ENCODE measurements around the gene IQSEC3. TPM values are rescaled to one million over a fixed set of nuclear protein-coding genes. Genes with fewer than 3 reads are reported as not detected.

The IQSEC3 gene
- total and polyA plus RNA-seq, 2 of the 13 experiments (the other 11 are each of a cell fraction or from before 2014, with no cell fraction given): not detected

DNA sequence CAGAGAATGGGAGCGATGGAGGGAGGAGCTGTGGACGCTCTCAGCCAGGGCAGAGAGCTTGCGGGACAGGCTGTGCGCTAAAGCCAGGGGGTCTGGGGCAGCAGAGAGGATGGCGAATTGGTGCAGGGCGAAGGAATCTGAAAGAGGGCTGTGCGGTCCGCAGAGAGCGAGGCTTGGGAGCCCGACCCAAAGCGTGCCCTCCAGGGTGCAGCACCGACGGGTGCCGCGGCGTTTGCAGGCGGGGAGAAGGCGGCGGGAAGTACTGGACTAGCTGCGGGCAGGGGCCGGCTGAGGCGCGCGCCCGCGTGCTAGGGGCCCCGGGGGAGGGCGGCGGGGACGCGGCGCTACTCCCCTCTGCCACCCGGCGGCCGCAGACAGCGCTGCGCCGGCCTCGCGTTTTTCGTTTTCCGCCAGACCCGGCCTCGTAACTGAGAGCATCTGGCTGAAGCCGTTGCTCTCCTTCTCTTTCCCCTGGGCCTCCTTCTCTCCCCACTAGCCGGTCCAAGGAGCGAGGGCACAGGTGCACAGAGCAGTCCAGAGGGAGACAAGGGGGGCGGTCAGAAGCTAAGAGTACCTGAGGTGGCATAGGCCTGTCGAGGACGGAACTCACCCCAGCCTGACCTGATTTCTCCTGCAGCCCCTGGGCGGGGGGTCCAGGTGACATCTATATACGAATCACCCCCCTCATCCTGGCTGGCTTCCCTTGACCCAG is 122.5 kb downstream of the IQSEC3 start (continued):
- TF ChIP-seq TOPORS (CRISPR knock-in tag; IDR thresholded peaks at IDR 0.05): 0 out of 2 replicates have a peak, but pooled peaks have one; percentile 31
- TF ChIP-seq TFDP1 (CRISPR knock-in tag; IDR thresholded peaks at IDR 0.05; ENCODE audit: borderline replicate concordance): no peak
- 0 out of 2 replicates have a peak, but pooled peaks have one; percentile 48 for TF ChIP-seq FOXC1 (CRISPR knock-in tag; IDR thresholded peaks at IDR 0.05; ENCODE audit: borderline replicate concordance)
- TF ChIP-seq, protein P1, sequence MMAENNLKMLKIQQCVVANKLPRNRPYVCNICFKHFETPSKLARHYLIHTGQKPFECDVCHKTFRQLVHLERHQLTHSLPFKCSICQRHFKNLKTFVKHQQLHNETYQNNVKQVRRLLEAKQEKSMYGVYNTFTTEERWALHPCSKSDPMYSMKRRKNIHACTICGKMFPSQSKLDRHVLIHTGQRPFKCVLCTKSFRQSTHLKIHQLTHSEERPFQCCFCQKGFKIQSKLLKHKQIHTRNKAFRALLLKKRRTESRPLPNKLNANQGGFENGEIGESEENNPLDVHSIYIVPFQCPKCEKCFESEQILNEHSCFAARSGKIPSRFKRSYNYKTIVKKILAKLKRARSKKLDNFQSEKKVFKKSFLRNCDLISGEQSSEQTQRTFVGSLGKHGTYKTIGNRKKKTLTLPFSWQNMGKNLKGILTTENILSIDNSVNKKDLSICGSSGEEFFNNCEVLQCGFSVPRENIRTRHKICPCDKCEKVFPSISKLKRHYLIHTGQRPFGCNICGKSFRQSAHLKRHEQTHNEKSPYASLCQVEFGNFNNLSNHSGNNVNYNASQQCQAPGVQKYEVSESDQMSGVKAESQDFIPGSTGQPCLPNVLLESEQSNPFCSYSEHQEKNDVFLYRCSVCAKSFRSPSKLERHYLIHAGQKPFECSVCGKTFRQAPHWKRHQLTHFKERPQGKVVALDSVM (CRISPR knock-in tag; IDR thresholded peaks at IDR 0.05): peak; percentile 19; the same call in 1 of the 2 replicates
- no peak for TF ChIP-seq ZIK1 (CRISPR knock-in tag; IDR thresholded peaks at IDR 0.05; ENCODE audit: borderline replicate concordance, low read depth)
- TF ChIP-seq ZNF891 (CRISPR knock-in tag; IDR thresholded peaks at IDR 0.05): 0 out of 2 replicates have a peak, but pooled peaks have one; percentile 32
- no peak for TF ChIP-seq CENPT (CRISPR knock-in tag; IDR thresholded peaks at IDR 0.05; ENCODE audit: low read depth)
- TF ChIP-seq MED1 (CRISPR knock-in tag; IDR thresholded peaks at IDR 0.05): 0 out of 2 replicates have a peak, but pooled peaks have one; percentile 12
- TF ChIP-seq ZNF776 (CRISPR knock-in tag; IDR thresholded peaks at IDR 0.05): no peak
- TF ChIP-seq SP4 (CRISPR knock-in tag; IDR thresholded peaks at IDR 0.05): peak; percentile 59; the same call in 1 of the 2 replicates
- TF ChIP-seq ATF2 (CRISPR knock-in tag; IDR thresholded peaks at IDR 0.05): no peak
- TF ChIP-seq YY1 (IDR thresholded peaks at IDR 0.05; ENCODE audit: insufficient read depth, insufficient replicate concordance, low read depth, low read length): peak; percentile 72
- peak; percentile 42; the same call in 1 of the 2 replicates for TF ChIP-seq MTF2 (CRISPR knock-in tag; IDR thresholded peaks at IDR 0.05; ENCODE audit: borderline replicate concordance)
- peak; percentile 26; the same call in 1 of the 2 replicates for TF ChIP-seq KDM2A (CRISPR knock-in tag; IDR thresholded peaks at IDR 0.05; ENCODE audit: borderline replicate concordance, low read depth)
- no peak for TF ChIP-seq ARNT2 (CRISPR knock-in tag; IDR thresholded peaks at IDR 0.05; ENCODE audit: low read depth)
- TF ChIP-seq MIER2 (CRISPR knock-in tag; IDR thresholded peaks at IDR 0.05): no peak
